Activated CD8-positive, alpha-beta memory T cell treated with anti-CD3 and anti-CD28 coated beads for 24 hours (primary cell): ENCODE measurements around the gene UVSSA.
A peak's percentile ranks its signal among the peaks of the same experiment; 100 is the strongest.
"Not testable (repeated sequence)": the region's sequence is repeated elsewhere in the genome, so short reads cannot be mapped to it uniquely, and the experiment has no call there.

Source experiments
- DNase-seq: peaks from one replicate; pipeline ENCODE4 v3.0.0-alpha.2; 2020

The UVSSA gene

GRCh38 chr4:1411436-1412375 lies 64.7 kb downstream of the UVSSA start:
- peak; percentile 53 for DNase-seq

- peak; percentile 38 for DNase-seq
Observed at GRCh38 chr4:1412376-1413203, 65.6 kb downstream of the UVSSA start.

GRCh38 chr4:1413204-1413663 lies 66.2 kb downstream of the UVSSA start:
- DNase-seq: peak; percentile 50

GRCh38 chr4:1413687-1414479 lies 66.9 kb downstream of the UVSSA start:
- peak; percentile 17 for DNase-seq

GRCh38 chr4:1414831-1415680 lies 68.0 kb downstream of the UVSSA start:
- DNase-seq: peak; percentile 32

- peak; percentile 13 for DNase-seq
Observed at GRCh38 chr4:1415681-1415981, 68.6 kb downstream of the UVSSA start.

GRCh38 chr4:1416051-1416947 lies 69.3 kb downstream of the UVSSA start:
- DNase-seq: peak; percentile 54

- no peak for DNase-seq
Observed at GRCh38 chr4:1416948-1417260, 69.9 kb downstream of the UVSSA start.

- DNase-seq: no peak
Observed at GRCh38 chr4:1417522-1418390, 70.7 kb downstream of the UVSSA start.

GRCh38 chr4:1418494-1419285 lies 71.7 kb downstream of the UVSSA start:
- DNase-seq: no peak

GRCh38 chr4:1419708-1420107 lies 72.7 kb downstream of the UVSSA start:
- no peak for DNase-seq

GRCh38 chr4:1421657-1422056 lies 74.6 kb downstream of the UVSSA start:
- DNase-seq: no peak

GRCh38 chr4:1427010-1427409 lies 80.0 kb downstream of the UVSSA start:
- no peak for DNase-seq

GRCh38 chr4:1443688-1444172 lies 96.7 kb downstream of the UVSSA start:
- DNase-seq: not testable (repeated sequence)
